ENCODE data around the gene ITSN2.

Gene ITSN2

GRCh38 chr2:24262421-24262970 is 97.8 kb downstream of the ITSN2 start:
- no peak for DNase-seq

GRCh38 chr2:24261441-24261840 is 98.9 kb downstream of the ITSN2 start:
- no peak for DNase-seq

- DNase-seq, result no peak
These were observed 101.0 kb downstream of the ITSN2 start for GRCh38 chr2:24259316-24259715.

GRCh38 chr2:24258718-24259117 is 101.6 kb downstream of the ITSN2 start:
- DNase-seq, result no peak

GRCh38 chr2:24253303-24253919 is 106.9 kb downstream of the ITSN2 start:
- no peak for DNase-seq

- DNase-seq, result no peak
These were observed 112.7 kb downstream of the ITSN2 start for GRCh38 chr2:24247592-24247991.

GRCh38 chr2:24247164-24247563 is 113.2 kb downstream of the ITSN2 start:
- no peak for DNase-seq

GRCh38 chr2:24245986-24246776 is 114.2 kb downstream of the ITSN2 start:
- DNase-seq, result no peak

- DNase-seq, result no peak
These were observed 118.8 kb downstream of the ITSN2 start for GRCh38 chr2:24241528-24241927.

- no peak for DNase-seq
These were observed 120.8 kb downstream of the ITSN2 start for GRCh38 chr2:24239553-24239952.

GRCh38 chr2:24238158-24238557 is 122.2 kb downstream of the ITSN2 start:
- DNase-seq, result no peak

- DNase-seq, result no peak
These were observed 123.0 kb downstream of the ITSN2 start for GRCh38 chr2:24237313-24237712.

- no peak for DNase-seq
These were observed 127.0 kb downstream of the ITSN2 start for GRCh38 chr2:24233321-24233720.

GRCh38 chr2:24231461-24231881 is 128.9 kb downstream of the ITSN2 start:
- DNase-seq, result no peak

- DNase-seq, result no peak
These were observed 131.9 kb downstream of the ITSN2 start for GRCh38 chr2:24228470-24228869.

GRCh38 chr2:24225499-24226242 is 134.7 kb downstream of the ITSN2 start:
- no peak for DNase-seq

GRCh38 chr2:24222946-24223345 is 137.4 kb downstream of the ITSN2 start:
- no peak for DNase-seq

- DNase-seq, result no peak
These were observed 138.8 kb downstream of the ITSN2 start for GRCh38 chr2:24221343-24222050.

GRCh38 chr2:24220554-24221291 is 139.6 kb downstream of the ITSN2 start:
- DNase-seq, result no peak

GRCh38 chr2:24214880-24215279 is 145.5 kb downstream of the ITSN2 start:
- DNase-seq, result no peak

GRCh38 chr2:24211408-24211807 is 148.9 kb downstream of the ITSN2 start:
- no peak for DNase-seq

GRCh38 chr2:24210723-24211122 is 149.6 kb downstream of the ITSN2 start:
- no peak for DNase-seq

All from NCI-H446 treated with DMSO at 0.1 percent for 48 hours (cell line).